Measurements from ENCODE around the gene CAPN13. TPM values are rescaled to one million over a fixed set of nuclear protein-coding genes. Genes with fewer than 3 reads are reported as not detected.

The CAPN13 gene
- total and polyA plus RNA-seq, 2 donors (not counting 1 experiment from before 2014, with no cell fraction given) = not detected

GRCh38 chr2:30823452-30823851, 16.2 kb upstream of the CAPN13 start:
- H3K4me2 ChIP-seq (replicated peaks; ENCODE audit: low read depth, low read length, poor library complexity, severe bottlenecking) = no peak overlapping the region
- peaks cover 0 to 7% (median 6%) of the 10 kb centered on the region in 3 donors for H3K9me3 ChIP-seq (ENCODE audit: control extremely low read depth in 1 of 3, control insufficient read depth in 2 of 3, insufficient read depth in 1 of 3, low read length in 2 of 3)
- TF ChIP-seq EZH2 (IDR thresholded peaks at IDR 0.05; ENCODE audit: borderline replicate concordance, insufficient read depth, low read depth, low read length, poor library complexity, severe bottlenecking) = no peak
- TF ChIP-seq CTCF (IDR thresholded peaks at IDR 0.05) = no peak
- no peaks in the 10 kb centered on the region for H3K4me1 Mint-ChIP-seq
- no peak for DNase-seq
- H3K4me3 ChIP-seq (ENCODE audit: control extremely low read depth in 1 of 5, extremely low read depth in 1 of 5, insufficient read depth in 1 of 5, low read depth in 2 of 5, low read length in 4 of 5) = no peak overlapping the region
- ChIA-PET POLR2A (no interaction called here), CTCF (no interaction called here)
- no peaks in the 10 kb centered on the region for H3K79me2 ChIP-seq (ENCODE audit: control insufficient read depth, insufficient read depth, low read length)
- H3K27me3 ChIP-seq (replicated peaks in 1 of 4; ENCODE audit: control extremely low read depth in 1 of 4, control insufficient read depth in 3 of 4, insufficient read depth in 4 of 4, low read length in 3 of 4) = no peaks in the 10 kb centered on the region
- H3K27ac Mint-ChIP-seq = no peak overlapping the region
- ATAC-seq (ENCODE audit: low read depth) = no peak
- H3K4me3 Mint-ChIP-seq = no peak overlapping the region
- 90% methylated on average over 7 of the region's 9 CpGs for WGBS (ENCODE audit: insufficient coverage)
- no peak overlapping the region for H3K27ac ChIP-seq (ENCODE audit: low read length in 2 of 2)
- no peaks in the 10 kb centered on the region for H3K9me3 Mint-ChIP-seq (ENCODE audit: insufficient read depth)
- H3K4me1 ChIP-seq (ENCODE audit: control insufficient read depth in 2 of 2, insufficient read depth in 2 of 2, low read length in 2 of 2) = no peaks in the 10 kb centered on the region
- H3K27me3 Mint-ChIP-seq = peaks cover 10% of the 10 kb centered on the region
- no peak overlapping the region for H3K9ac ChIP-seq (ENCODE audit: low read length)
- no peaks in the 10 kb centered on the region for H3K36me3 ChIP-seq (replicated peaks in 1 of 2; ENCODE audit: control extremely low read depth in 1 of 2, control insufficient read depth in 1 of 2, extremely low read depth in 1 of 2, insufficient read depth in 2 of 2, low read length in 1 of 2)
- no peak overlapping the region for H2AFZ ChIP-seq (ENCODE audit: insufficient read depth, low read depth, low read length, poor library complexity, severe bottlenecking)
- intact Hi-C loops (cut with micrococcal nuclease) = no loop called here
- H4K20me1 ChIP-seq (ENCODE audit: control insufficient read depth, insufficient read depth, low read length, poor library complexity, severe bottlenecking) = no peaks in the 10 kb centered on the region

GRCh38 chr2:30821960-30822359, 14.7 kb upstream of the CAPN13 start:
- Mint-ChIP-seq H3K27ac (no peak overlapping the region), H3K9me3 (ENCODE audit: insufficient read depth) (no peaks in the 10 kb centered on the region), H3K27me3 (peaks cover 10% of the 10 kb centered on the region), H3K4me3 (no peak overlapping the region), H3K4me1 (no peaks in the 10 kb centered on the region)
- intact Hi-C loops (cut with micrococcal nuclease) = no loop called here
- H3K4me3 ChIP-seq (ENCODE audit: control extremely low read depth in 1 of 5, extremely low read depth in 1 of 5, insufficient read depth in 1 of 5, low read depth in 2 of 5, low read length in 4 of 5) = no peak overlapping the region
- no peaks in the 10 kb centered on the region for H3K4me1 ChIP-seq (ENCODE audit: control insufficient read depth in 2 of 2, insufficient read depth in 2 of 2, low read length in 2 of 2)
- H2AFZ ChIP-seq (ENCODE audit: insufficient read depth, low read depth, low read length, poor library complexity, severe bottlenecking) = no peak overlapping the region
- H4K20me1 ChIP-seq (ENCODE audit: control insufficient read depth, insufficient read depth, low read length, poor library complexity, severe bottlenecking) = no peaks in the 10 kb centered on the region
- H3K36me3 ChIP-seq (replicated peaks in 1 of 2; ENCODE audit: control extremely low read depth in 1 of 2, control insufficient read depth in 1 of 2, extremely low read depth in 1 of 2, insufficient read depth in 2 of 2, low read length in 1 of 2) = no peaks in the 10 kb centered on the region
- no peak overlapping the region for H3K9ac ChIP-seq (ENCODE audit: low read length)
- ChIA-PET POLR2A (no interaction called here), CTCF (no interaction called here)
- peaks cover 0 to 7% (median 6%) of the 10 kb centered on the region in 3 donors for H3K9me3 ChIP-seq (ENCODE audit: control extremely low read depth in 1 of 3, control insufficient read depth in 2 of 3, insufficient read depth in 1 of 3, low read length in 2 of 3)
- H3K79me2 ChIP-seq (ENCODE audit: control insufficient read depth, insufficient read depth, low read length) = no peaks in the 10 kb centered on the region
- no peak for TF ChIP-seq EZH2 (IDR thresholded peaks at IDR 0.05; ENCODE audit: borderline replicate concordance, insufficient read depth, low read depth, low read length, poor library complexity, severe bottlenecking)
- no peak for TF ChIP-seq CTCF (IDR thresholded peaks at IDR 0.05)
- no peak for ATAC-seq (ENCODE audit: low read depth)
- DNase-seq = no peak
- 95% methylated on average over 9 of the region's 9 CpGs for WGBS (ENCODE audit: insufficient coverage)
- no peak overlapping the region for H3K27ac ChIP-seq (ENCODE audit: low read length in 2 of 2)
- no peak overlapping the region for H3K4me2 ChIP-seq (replicated peaks; ENCODE audit: low read depth, low read length, poor library complexity, severe bottlenecking)
- no peaks in the 10 kb centered on the region for H3K27me3 ChIP-seq (replicated peaks in 1 of 4; ENCODE audit: control extremely low read depth in 1 of 4, control insufficient read depth in 3 of 4, insufficient read depth in 4 of 4, low read length in 3 of 4)
